Gastroesophageal sphincter (tissue), 4 donors: ENCODE measurements around the gene MAP3K21. TPM values are rescaled to one million over a fixed set of nuclear protein-coding genes. Genes with fewer than 3 reads are reported as not detected.

Source experiments
- ATAC-seq: fragments of 150-250 bp; one replicate; pipeline ENCODE4 v1.9.1; 2016; ENCODE audit warnings: mild to moderate bottlenecking, moderate library complexity
- H3K27ac ChIP-seq, 4 donors: fragments of 200-600 bp; sonication (generic) in 3 of 4; 1 replicate in 3 of 4; 2 replicates in 1 of 4; pipeline ENCODE4 v1.5.1; 2016 to 2019
- H3K27me3 ChIP-seq: fragments of 200-600 bp; sonication (generic); one replicate; pipeline ENCODE4 v1.5.1; 2019
- H3K36me3 ChIP-seq, 2 donors: fragments of 200-600 bp; sonication (generic); one replicate each; pipeline ENCODE4 v1.5.1; 2019; ENCODE audit warnings: control low read depth in 1 of 2
- H3K4me1 ChIP-seq, 3 donors: fragments of 200-600 bp; sonication (generic); 1 replicate in 2 of 3; 2 replicates in 1 of 3; pipeline ENCODE4 v1.5.1; 2016 to 2019; ENCODE audit warnings: control low read depth in 2 of 3
- H3K4me3 ChIP-seq, 2 donors: fragments of 200-600 bp; sonication (generic); one replicate each; pipeline ENCODE4 v1.5.1; 2019; ENCODE audit warnings: mild to moderate bottlenecking in 1 of 2, moderate library complexity in 1 of 2
- H3K9me3 ChIP-seq, 3 donors: fragments of 200-600 bp; sonication (generic); one replicate each; pipeline ENCODE4 v1.5.1; 2017 to 2019; ENCODE audit warnings: control low read depth in 2 of 3
- CTCF ChIP-seq, 4 experiments: fragments of 200-600 bp in 2 of 4; fragments of 450-650 bp in 2 of 4; sonication (generic) in 1 of 4; IDR thresholded peaks; one replicate each; pipeline ENCODE4 v1.5.1; 2017 to 2019; ENCODE audit warnings: antibody characterized with exemption in 4 of 4, mild to moderate bottlenecking in 2 of 4, moderate library complexity in 2 of 4
- EP300 ChIP-seq: sonication (generic); formaldehyde crosslinking; IDR thresholded peaks from one replicate; pipeline ENCODE4 v1.6.1; 2017; ENCODE audit warnings: antibody characterized with exemption, mild to moderate bottlenecking
- POLR2A ChIP-seq, 2 donors: fragments of 450-650 bp; IDR thresholded peaks; one replicate each; pipeline ENCODE4 v1.6.1; 2017; ENCODE audit warnings: antibody characterized with exemption in 2 of 2, mild to moderate bottlenecking in 2 of 2, moderate library complexity in 1 of 2
- POLR2AphosphoS5 ChIP-seq: sonication (generic); formaldehyde crosslinking; IDR thresholded peaks from one replicate; pipeline ENCODE4 v1.6.1; 2017; ENCODE audit warnings: antibody characterized with exemption
- WGBS, 2 donors: methylation state at CpG; one replicate each; pipeline ENCODE4 v1.1.5; 2018; ENCODE audit warnings: low coverage in 1 of 2; 5-methylcytosine and 5-hydroxymethylcytosine counted together
- total RNA-seq, 4 donors: library from RNA; depleted of rRNA; stranded (reverse); fragments of >200 nt; gene quantifications; one replicate each; pipeline ENCODE4 v1.1.0, GENCODE V29; 2016

Gene MAP3K21
- total RNA-seq, 4 donors from 2014 or later: 0.27 to 1.2 (median 0.61) TPM

GRCh38 chr1:233295975-233296322, 31.6 kb upstream of the MAP3K21 start:
- ATAC-seq: no peak
- Histone ChIP-seq H3K27ac (no peak overlapping the region), H3K9me3 (no peaks in the 10 kb centered on the region), H3K36me3 (no peaks in the 10 kb centered on the region), H3K27me3 (no peaks in the 10 kb centered on the region), H3K4me3 (peak overlapping the region; percentile 53 to 73), H3K4me1 (peaks cover 0 to 19% (median 0%) of the 10 kb centered on the region in 3 donors)
- no peak for TF ChIP-seq CTCF (IDR thresholded peaks at IDR 0.05)
- TF ChIP-seq EP300: no peak
- TF ChIP-seq POLR2AphosphoS5: no peak
- no peak for TF ChIP-seq POLR2A (IDR thresholded peaks at IDR 0.05)
- 0 to 6% methylated on average over 4 to 5 of the region's 5 CpGs for WGBS, 2 donors

GRCh38 chr1:233299450-233299849, 28.1 kb upstream of the MAP3K21 start:
- Histone ChIP-seq H3K4me3 (no peak overlapping the region), H3K27me3 (no peaks in the 10 kb centered on the region), H3K4me1 (peaks cover 0 to 17% (median 0%) of the 10 kb centered on the region in 3 donors), H3K27ac (no peak overlapping the region), H3K9me3 (peaks cover 0 to 9% (median 0%) of the 10 kb centered on the region in 3 donors), H3K36me3 (no peaks in the 10 kb centered on the region)
- TF ChIP-seq EP300 (no peak), POLR2A (IDR thresholded peaks at IDR 0.05) (no peak), POLR2AphosphoS5 (no peak)
- WGBS, 2 donors: 88 to 94% methylated on average over 5 of the region's 5 CpGs
- no peak for ATAC-seq

GRCh38 chr1:233300326-233300725, 27.2 kb upstream of the MAP3K21 start:
- H3K36me3 ChIP-seq: no peaks in the 10 kb centered on the region
- H3K4me3 ChIP-seq: no peak overlapping the region
- H3K27ac ChIP-seq: no peak overlapping the region
- 58% methylated on average over 2 of the region's 2 CpGs; no CpG with 5 or more reads in 1 of the 2 donors for WGBS, 2 donors
- peaks cover 1% of the 10 kb centered on the region for H3K27me3 ChIP-seq
- TF ChIP-seq POLR2AphosphoS5 (no peak), POLR2A (IDR thresholded peaks at IDR 0.05) (no peak), CTCF (IDR thresholded peaks at IDR 0.05) (no peak), EP300 (no peak)
- ATAC-seq: no peak
- peaks cover 0 to 9% (median 0%) of the 10 kb centered on the region in 3 donors for H3K4me1 ChIP-seq
- H3K9me3 ChIP-seq: peaks cover 0 to 9% (median 0%) of the 10 kb centered on the region in 3 donors

- Histone ChIP-seq H3K27me3 (peaks cover 17% of the 10 kb centered on the region), H3K4me1 (no peaks in the 10 kb centered on the region), H3K36me3 (no peaks in the 10 kb centered on the region), H3K9me3 (peaks cover 0 to 9% (median 0%) of the 10 kb centered on the region in 3 donors), H3K27ac (no peak overlapping the region), H3K4me3 (no peak overlapping the region)
- no peak for TF ChIP-seq POLR2AphosphoS5
- TF ChIP-seq CTCF (IDR thresholded peaks at IDR 0.05): peak; percentile 43 to 74 (median 56)
- TF ChIP-seq POLR2A (IDR thresholded peaks at IDR 0.05): no peak
- ATAC-seq: no peak
- WGBS, 2 donors: 0% methylated on average over 1 of the region's 1 CpG
Observed at GRCh38 chr1:233304489-233305102, 22.9 kb upstream of the MAP3K21 start.

- Histone ChIP-seq H3K27me3 (no peaks in the 10 kb centered on the region), H3K4me3 (no peak overlapping the region), H3K9me3 (no peaks in the 10 kb centered on the region), H3K36me3 (no peaks in the 10 kb centered on the region), H3K4me1 (no peaks in the 10 kb centered on the region), H3K27ac (no peak overlapping the region)
- 50 to 68% methylated on average over 4 of the region's 4 CpGs for WGBS, 2 donors
- no peak for TF ChIP-seq EP300
- no peak for TF ChIP-seq CTCF (IDR thresholded peaks at IDR 0.05)
- TF ChIP-seq POLR2AphosphoS5: no peak
- TF ChIP-seq POLR2A (IDR thresholded peaks at IDR 0.05): no peak
- no peak for ATAC-seq
Observed at GRCh38 chr1:233313434-233314155, 13.9 kb upstream of the MAP3K21 start.
